CD4-positive, alpha-beta T cell treated with Interferon gamma for 1 hour (primary cell): ENCODE data around the gene MALAT1.
"Not testable (repeated sequence)": the region's sequence is repeated elsewhere in the genome, so short reads cannot be mapped to it uniquely, and the experiment has no call there.

Experiments
- DNase-seq: peaks from one replicate; pipeline ENCODE4 v3.0.0-alpha.2; 2020

Gene MALAT1

DNA sequence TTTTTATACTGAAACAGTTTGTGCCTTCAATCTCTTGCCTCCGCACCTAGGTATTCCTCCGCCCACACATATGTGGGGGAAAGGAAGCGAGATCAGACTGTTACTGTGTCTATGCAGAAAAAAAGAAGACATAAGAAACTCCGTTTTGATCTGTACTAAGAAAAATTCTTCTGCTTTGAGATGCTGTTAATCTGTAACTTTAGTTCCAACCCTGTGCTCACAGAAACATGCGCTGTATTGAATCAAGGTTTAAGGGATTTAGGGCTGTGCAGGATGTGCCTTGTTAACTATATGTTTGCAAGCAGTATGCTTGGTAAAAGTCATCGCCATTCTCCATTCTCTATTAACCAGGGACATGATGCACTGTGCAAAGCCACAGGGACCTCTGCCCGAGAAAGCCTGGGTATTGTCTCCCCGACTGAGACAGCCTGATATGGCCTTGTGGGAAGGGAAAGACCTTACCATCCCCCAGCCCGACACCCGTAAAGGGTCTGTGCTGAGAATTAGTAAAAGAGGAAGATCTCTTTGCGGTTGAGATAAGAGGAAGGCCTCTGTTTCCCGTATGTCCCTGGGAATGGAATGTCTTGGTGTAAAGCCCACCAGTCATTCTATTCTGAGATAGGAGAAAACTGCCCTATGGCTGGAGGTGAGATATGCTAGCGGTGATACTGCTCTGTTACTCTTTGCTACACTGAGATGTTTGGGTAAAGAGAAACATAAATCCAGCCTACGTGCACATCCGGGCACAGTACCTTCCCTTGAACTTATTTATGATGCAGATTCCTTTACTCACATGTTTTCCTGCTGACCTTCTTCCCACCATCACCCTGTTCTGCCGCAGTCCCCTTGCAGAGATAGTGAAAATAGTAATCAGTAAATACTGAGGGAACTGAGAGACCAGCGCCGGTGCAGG, 24.1 kb downstream of the MALAT1 start:
- DNase-seq = not testable (repeated sequence)

GRCh38 chr11:65523631-65523968, 24.8 kb downstream of the MALAT1 start:
- not testable (repeated sequence) for DNase-seq

- DNase-seq = no peak
These were observed 25.3 kb downstream of the MALAT1 start for GRCh38 chr11:65524014-65524740.

GRCh38 chr11:65524741-65525545, 26.1 kb downstream of the MALAT1 start, which contains the start of gene SCYL1:
TSS of gene SCYL1 (plus strand) at chr11:65525083. CDS start at chr11:65525154, 71 bp downstream.
- peak; percentile 76 for DNase-seq

GRCh38 chr11:65525546-65526480, 27.0 kb downstream of the MALAT1 start:
- DNase-seq = no peak

DNA sequence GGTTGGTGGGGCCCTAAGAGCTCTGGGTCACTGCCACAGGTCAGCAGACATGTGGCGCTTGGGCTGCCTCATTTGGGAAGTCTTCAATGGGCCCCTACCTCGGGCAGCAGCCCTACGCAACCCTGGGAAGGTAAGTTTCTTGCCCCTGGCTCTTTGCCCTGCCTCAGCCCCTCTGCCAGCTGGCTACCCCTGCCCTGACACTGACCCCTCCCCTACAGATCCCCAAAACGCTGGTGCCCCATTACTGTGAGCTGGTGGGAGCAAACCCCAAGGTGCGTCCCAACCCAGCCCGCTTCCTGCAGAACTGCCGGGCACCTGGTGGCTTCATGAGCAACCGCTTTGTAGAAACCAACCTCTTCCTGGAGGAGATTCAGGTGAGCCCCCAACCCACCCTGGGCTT, 27.9 kb downstream of the MALAT1 start:
- no peak for DNase-seq

DNA sequence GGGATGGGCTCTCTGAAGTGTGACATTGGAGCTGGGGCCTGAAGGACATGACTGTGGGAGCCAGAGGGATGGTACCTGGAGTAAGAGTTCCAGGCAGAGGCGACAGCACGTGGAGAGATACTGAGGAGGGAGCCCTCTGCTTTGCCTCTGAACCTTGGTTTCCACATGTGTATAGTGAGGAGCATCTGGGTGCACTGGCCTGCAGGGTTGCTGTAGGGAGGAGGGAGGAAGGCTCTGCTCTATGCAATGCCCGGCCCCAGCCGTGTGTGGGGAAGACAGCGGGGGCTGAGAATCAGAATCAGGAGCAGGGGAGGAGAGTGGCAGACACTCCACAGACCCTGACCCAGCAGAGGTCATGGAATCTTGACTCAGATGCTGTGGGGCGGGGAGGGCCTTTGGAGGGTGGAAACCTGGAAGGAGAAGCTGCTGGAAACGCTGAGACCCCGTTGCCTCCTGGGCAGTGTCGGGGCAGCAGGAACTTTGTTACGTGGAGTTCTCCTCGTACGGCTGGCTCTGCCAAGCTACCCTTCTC, 30.0 kb downstream of the MALAT1 start:
- no peak for DNase-seq

- no peak for DNase-seq
These were observed 30.8 kb downstream of the MALAT1 start for GRCh38 chr11:65529475-65530156.

GRCh38 chr11:65530157-65530496, 31.3 kb downstream of the MALAT1 start:
- DNase-seq = no peak

- no peak for DNase-seq
These were observed 33.7 kb downstream of the MALAT1 start for GRCh38 chr11:65532388-65533064.

DNA sequence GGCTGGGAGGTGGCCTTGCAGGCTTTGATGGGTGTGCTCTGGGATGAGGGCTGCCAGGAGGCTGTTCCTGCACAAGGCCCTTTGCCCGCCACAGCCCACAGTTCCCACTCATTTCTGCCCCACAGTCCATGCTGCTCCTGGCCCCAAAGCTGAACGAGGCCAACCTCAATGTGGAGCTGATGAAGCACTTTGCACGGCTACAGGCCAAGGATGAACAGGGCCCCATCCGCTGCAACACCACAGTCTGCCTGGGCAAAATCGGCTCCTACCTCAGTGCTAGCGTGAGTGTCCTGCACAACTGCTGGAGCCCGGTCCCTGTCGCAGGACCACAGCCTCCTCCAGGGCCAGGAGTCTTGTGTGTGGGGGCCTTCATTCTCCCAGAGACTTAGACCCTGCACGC, 36.3 kb downstream of the MALAT1 start:
- no peak for DNase-seq

DNA sequence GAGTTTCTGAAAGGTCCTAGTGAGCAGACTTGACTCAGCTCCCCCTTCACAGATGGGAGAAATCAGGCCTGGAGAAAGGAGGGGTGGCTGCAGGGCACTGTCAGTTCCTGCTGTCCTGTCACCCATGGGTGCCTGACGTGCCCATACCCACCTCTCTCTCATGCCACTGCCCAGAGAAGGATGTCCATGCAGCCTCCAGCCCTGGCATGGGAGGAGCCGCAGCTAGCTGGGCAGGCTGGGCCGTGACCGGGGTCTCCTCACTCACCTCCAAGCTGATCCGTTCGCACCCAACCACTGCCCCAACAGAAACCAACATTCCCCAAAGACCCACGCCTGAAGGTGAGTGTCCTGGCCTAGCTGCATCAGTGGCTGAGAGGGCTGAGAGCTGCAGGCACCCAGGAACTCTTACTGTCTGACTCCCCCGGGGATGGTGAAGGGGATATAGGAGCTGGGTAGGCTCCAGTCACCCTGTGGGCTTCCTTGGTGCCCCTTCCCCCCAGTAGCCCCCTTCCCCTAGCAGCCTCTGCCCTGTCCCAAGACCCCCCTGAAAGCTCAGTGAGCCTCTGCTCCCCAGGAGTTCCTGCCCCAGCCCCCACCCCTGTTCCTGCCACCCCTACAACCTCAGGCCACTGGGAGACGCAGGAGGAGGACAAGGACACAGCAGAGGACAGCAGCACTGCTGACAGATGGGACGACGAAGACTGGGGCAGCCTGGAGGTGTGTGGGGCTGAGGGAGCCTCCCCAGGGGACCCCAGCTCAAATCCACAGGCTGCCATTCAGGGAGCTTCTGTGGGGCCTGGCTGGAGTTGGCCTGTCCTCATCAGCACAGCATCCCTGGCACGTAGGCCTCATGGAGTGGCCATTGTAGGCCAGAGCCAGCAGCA, 37.8 kb downstream of the MALAT1 start:
- DNase-seq = no peak

GRCh38 chr11:65537296-65537597, 38.4 kb downstream of the MALAT1 start:
- DNase-seq = no peak

GRCh38 chr11:65537620-65538231, 38.9 kb downstream of the MALAT1 start:
- DNase-seq = no peak

- DNase-seq = no peak
These were observed 39.5 kb downstream of the MALAT1 start for GRCh38 chr11:65538232-65538914.

- DNase-seq = no peak
These were observed 40.3 kb downstream of the MALAT1 start for GRCh38 chr11:65538915-65539743.

DNA sequence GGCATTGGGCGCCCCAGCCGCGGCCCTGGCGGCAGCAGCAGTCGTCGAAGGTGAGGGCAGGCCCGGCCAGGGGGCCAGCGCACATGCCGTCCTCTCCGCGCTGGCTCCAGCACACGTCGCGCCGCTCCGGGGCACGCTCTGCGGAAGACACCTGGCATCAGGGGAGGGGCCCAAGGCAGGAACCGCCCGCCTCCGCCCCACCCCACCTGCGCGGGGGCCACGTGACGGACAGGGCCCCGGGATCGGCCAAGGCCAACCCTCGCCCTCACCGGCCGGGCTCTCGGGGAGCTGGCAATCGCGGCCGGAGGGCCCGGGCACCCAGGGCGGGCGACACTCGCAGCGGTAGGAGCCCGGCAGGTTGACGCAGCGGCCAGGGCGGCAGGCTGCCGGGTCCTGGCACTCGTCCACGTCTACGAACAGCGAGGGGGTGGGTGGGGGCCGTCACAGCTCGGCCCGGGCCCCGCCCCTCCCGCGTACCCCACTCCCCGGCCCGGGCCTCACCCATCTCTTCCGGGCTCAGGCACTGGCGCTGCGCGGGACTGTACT, 41.0 kb downstream of the MALAT1 start:
- DNase-seq = no peak
